Keratinocyte (primary cell): ENCODE results near the gene MED19. TPM values are rescaled to one million over a fixed set of nuclear protein-coding genes. Genes with fewer than 3 reads are reported as not detected.

Source experiments
- DNase-seq: peaks from one replicate; pipeline ENCODE4 v3.0.0-alpha.2; 2011; ENCODE audit warnings: low read depth, missing footprints, low spot score
- FAIRE-seq: peaks from 2 replicates; lab custom pipeline; 2011; peaks lifted over from hg19 to GRCh38; lab: Jason Lieb, UNC
- H2AFZ ChIP-seq: 2 replicates; pipeline ENCODE4 v1.6.0; 2012; ENCODE audit warnings: low read length, control low read depth, inconsistent platforms; ENCODE audit not compliant: control insufficient read depth
- H3K27ac ChIP-seq: 2 replicates; pipeline ENCODE4 v1.5.1; 2011; ENCODE audit warnings: low read length; ENCODE audit not compliant: control insufficient read depth, insufficient read depth
- H3K27me3 ChIP-seq: 3 replicates; pipeline ENCODE4 v1.6.0; 2011; ENCODE audit warnings: low read length; ENCODE audit not compliant: control insufficient read depth, insufficient read depth; ENCODE audit errors: extremely low read depth
- H3K36me3 ChIP-seq, 2 experiments: 2 replicates in 1 of 2; 3 replicates in 1 of 2; pipeline ENCODE4 v1.5.1; 2011; ENCODE audit warnings: low read length in 2 of 2, mild to moderate bottlenecking in 1 of 2; ENCODE audit not compliant: control insufficient read depth in 2 of 2, insufficient read depth in 2 of 2; ENCODE audit errors: extremely low read depth in 1 of 2
- H3K4me1 ChIP-seq: 3 replicates; pipeline ENCODE4 v1.5.1; 2011; ENCODE audit warnings: low read length; ENCODE audit not compliant: control insufficient read depth, insufficient read depth; ENCODE audit errors: extremely low read depth
- H3K4me2 ChIP-seq: 3 replicates; pipeline ENCODE4 v1.6.0; 2011; ENCODE audit warnings: low read depth, low read length; ENCODE audit not compliant: control insufficient read depth, insufficient read depth; ENCODE audit errors: extremely low read depth
- H3K4me3 ChIP-seq, 3 experiments: fragments of 200-600 bp in 1 of 3; sonication (generic) in 1 of 3; 2 replicates in 2 of 3; 3 replicates in 1 of 3; pipeline ENCODE4 v1.5.1; 2011 to 2016; ENCODE audit warnings: low read length in 3 of 3, mild to moderate bottlenecking in 3 of 3, control low read depth in 2 of 3, inconsistent platforms in 1 of 3, low read depth in 1 of 3, mixed read lengths in 1 of 3, mixed run types in 1 of 3, moderate library complexity in 1 of 3; ENCODE audit not compliant: control insufficient read depth in 2 of 3, insufficient read depth in 2 of 3; ENCODE audit errors: extremely low read depth in 1 of 3
- H3K79me2 ChIP-seq: 2 replicates; pipeline ENCODE4 v1.6.0; 2012; ENCODE audit warnings: low read length; ENCODE audit not compliant: control insufficient read depth, insufficient read depth
- H3K9ac ChIP-seq: 3 replicates; pipeline ENCODE4 v1.6.0; 2011; ENCODE audit warnings: low read length; ENCODE audit not compliant: control insufficient read depth, insufficient read depth; ENCODE audit errors: extremely low read depth
- H3K9me1 ChIP-seq: 3 replicates; pipeline ENCODE4 v1.6.0; 2011; ENCODE audit warnings: low read length; ENCODE audit not compliant: control insufficient read depth, insufficient read depth; ENCODE audit errors: extremely low read depth
- H3K9me3 ChIP-seq: 2 replicates; pipeline ENCODE4 v1.5.1; 2012; ENCODE audit warnings: low read depth, low read length; ENCODE audit not compliant: control insufficient read depth
- H4K20me1 ChIP-seq: 3 replicates; pipeline ENCODE4 v1.6.0; 2011; ENCODE audit warnings: low read length; ENCODE audit not compliant: control insufficient read depth, insufficient read depth; ENCODE audit errors: extremely low read depth
- EZH2 ChIP-seq: IDR thresholded peaks from one replicate; pipeline ENCODE4 v1.6.1; 2012; ENCODE audit warnings: inconsistent platforms, mild to moderate bottlenecking, low read length, moderate library complexity
- dilution Hi-C: fragments of 300-500 bp; cut with MboI; formaldehyde crosslinking; loops from one replicate; pipeline ENCODE4 v1.7.0; 2020; ENCODE audit warnings: low sequenced_read_pairs; ENCODE audit not compliant: extremely low pct_ligation_motif_present
- polyA plus RNA-seq, 5 experiments: library from polyadenylated mRNA; depleted of rRNA in 3 of 5; stranded (reverse) in 3 of 5; stranded (forward) in 1 of 5; unstranded in 1 of 5; fragments of >200 nt; gene quantifications; 1 replicate in 1 of 5; 2 replicates in 3 of 5; 3 replicates in 1 of 5; pipeline versions ENCODE4 v1.2.1 to v1.2.3, GENCODE V29; 2011 to 2012; ENCODE audit warnings: missing spikeins in 2 of 5, low read depth in 1 of 5, low replicate concordance in 1 of 5
- TF ChIP-seq, protein P1 (sequence below), 3 experiments: IDR thresholded peaks in 1 of 3; conservative IDR thresholded peaks in 1 of 3; optimal IDR thresholded peaks in 1 of 3; 2 replicates in 2 of 3; 3 replicates in 1 of 3; pipeline versions ENCODE3 to v1.5.1; 2011; ENCODE audit warnings: low read length in 3 of 3, mild to moderate bottlenecking in 3 of 3, moderate library complexity in 2 of 3, control low read depth in 1 of 3, inconsistent platforms in 1 of 3; ENCODE audit not compliant: insufficient read depth in 2 of 3; ENCODE audit errors: extremely low read depth in 1 of 3

Gene MED19
- polyA plus RNA-seq, 1 donor (not counting 4 experiments of a cell fraction or from before 2014, with no cell fraction given): 19.3 TPM

DNA sequence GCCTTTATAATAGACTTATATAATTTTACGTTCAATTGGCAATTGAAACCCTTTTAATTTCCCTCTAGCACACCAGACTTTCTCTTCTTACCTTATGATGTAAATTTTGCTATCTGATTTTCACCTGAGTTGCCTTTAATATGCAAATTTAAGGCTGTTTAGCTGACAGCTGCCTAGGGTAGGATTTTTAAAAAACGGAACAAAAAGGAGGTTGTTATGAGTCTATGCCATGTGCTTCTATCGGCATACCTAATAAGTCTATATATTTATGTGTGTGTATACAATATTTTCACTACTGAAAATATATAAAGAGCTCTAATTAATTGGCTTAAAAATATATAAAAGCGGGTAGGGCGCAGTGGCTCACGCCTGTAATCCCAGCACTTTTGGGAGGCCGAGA lies 17.5 kb upstream of the MED19 start:
- no peak for TF ChIP-seq EZH2
- TF ChIP-seq, protein P1, sequence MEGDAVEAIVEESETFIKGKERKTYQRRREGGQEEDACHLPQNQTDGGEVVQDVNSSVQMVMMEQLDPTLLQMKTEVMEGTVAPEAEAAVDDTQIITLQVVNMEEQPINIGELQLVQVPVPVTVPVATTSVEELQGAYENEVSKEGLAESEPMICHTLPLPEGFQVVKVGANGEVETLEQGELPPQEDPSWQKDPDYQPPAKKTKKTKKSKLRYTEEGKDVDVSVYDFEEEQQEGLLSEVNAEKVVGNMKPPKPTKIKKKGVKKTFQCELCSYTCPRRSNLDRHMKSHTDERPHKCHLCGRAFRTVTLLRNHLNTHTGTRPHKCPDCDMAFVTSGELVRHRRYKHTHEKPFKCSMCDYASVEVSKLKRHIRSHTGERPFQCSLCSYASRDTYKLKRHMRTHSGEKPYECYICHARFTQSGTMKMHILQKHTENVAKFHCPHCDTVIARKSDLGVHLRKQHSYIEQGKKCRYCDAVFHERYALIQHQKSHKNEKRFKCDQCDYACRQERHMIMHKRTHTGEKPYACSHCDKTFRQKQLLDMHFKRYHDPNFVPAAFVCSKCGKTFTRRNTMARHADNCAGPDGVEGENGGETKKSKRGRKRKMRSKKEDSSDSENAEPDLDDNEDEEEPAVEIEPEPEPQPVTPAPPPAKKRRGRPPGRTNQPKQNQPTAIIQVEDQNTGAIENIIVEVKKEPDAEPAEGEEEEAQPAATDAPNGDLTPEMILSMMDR (optimal IDR thresholded peaks at IDR 0.05 in 1 of 3, IDR thresholded peaks at IDR 0.05 in 1 of 3, conservative IDR thresholded peaks at IDR 0.05 in 1 of 3; ENCODE audit: extremely low read depth in 1 of 3, insufficient read depth in 2 of 3, low read length in 3 of 3): no peak
- H3K4me3 ChIP-seq: no peak overlapping the region
- H3K27me3 ChIP-seq: no peaks in the 10 kb centered on the region
- H3K27ac ChIP-seq: no peak overlapping the region
- no peak overlapping the region for H3K4me2 ChIP-seq
- no peak for DNase-seq
- H3K4me1 ChIP-seq: peaks cover 18% of the 10 kb centered on the region
- peaks cover 0 to 2% of the 10 kb centered on the region in 2 experiments for H3K36me3 ChIP-seq
- peaks cover 5% of the 10 kb centered on the region for H4K20me1 ChIP-seq
- dilution Hi-C loops: no loop called here
- H3K9me3 ChIP-seq: no peaks in the 10 kb centered on the region
- no peaks in the 10 kb centered on the region for H3K9me1 ChIP-seq
- H3K79me2 ChIP-seq: peaks cover 66% of the 10 kb centered on the region
- H3K9ac ChIP-seq: no peak overlapping the region
- no peak for FAIRE-seq
- H2AFZ ChIP-seq: no peak overlapping the region

DNA sequence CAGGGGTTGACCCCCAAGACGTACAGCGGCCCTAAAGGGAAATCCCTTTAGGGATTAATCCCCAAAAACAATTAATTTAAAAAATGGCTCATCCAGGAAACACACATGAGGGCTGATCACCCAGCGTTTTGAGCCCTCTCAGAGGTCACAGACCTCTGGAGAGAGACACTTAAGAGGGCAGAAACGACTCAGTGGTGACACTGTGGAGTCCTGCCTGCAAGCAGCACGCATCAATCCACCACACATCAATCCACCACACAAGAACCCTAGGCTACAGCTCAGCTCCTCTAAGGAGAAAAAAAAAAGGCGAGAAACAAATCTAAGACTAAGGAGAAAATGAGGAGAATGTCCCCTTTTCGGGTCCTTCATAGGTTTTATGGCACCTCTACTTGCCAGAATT lies 16.8 kb upstream of the MED19 start:
- H4K20me1 ChIP-seq: peaks cover 5% of the 10 kb centered on the region
- no peak overlapping the region for H3K27ac ChIP-seq
- no peak overlapping the region for H3K4me2 ChIP-seq
- no peak overlapping the region for H3K9ac ChIP-seq
- H3K79me2 ChIP-seq: peaks cover 68% of the 10 kb centered on the region
- DNase-seq: no peak
- TF ChIP-seq EZH2: no peak
- TF ChIP-seq, protein P1 (optimal IDR thresholded peaks at IDR 0.05 in 1 of 3, IDR thresholded peaks at IDR 0.05 in 1 of 3, conservative IDR thresholded peaks at IDR 0.05 in 1 of 3; ENCODE audit: extremely low read depth in 1 of 3, insufficient read depth in 2 of 3, low read length in 3 of 3): no peak
- no peaks in the 10 kb centered on the region for H3K9me3 ChIP-seq
- H3K9me1 ChIP-seq: no peaks in the 10 kb centered on the region
- peaks cover 0 to 3% of the 10 kb centered on the region in 2 experiments for H3K36me3 ChIP-seq
- dilution Hi-C loops: no loop called here
- H3K4me1 ChIP-seq: peaks cover 18% of the 10 kb centered on the region
- H2AFZ ChIP-seq: no peak overlapping the region
- no peak overlapping the region for H3K4me3 ChIP-seq
- no peak for FAIRE-seq
- no peaks in the 10 kb centered on the region for H3K27me3 ChIP-seq
